Activated T-helper 17 cell treated with anti-CD3 and anti-CD28 coated beads, Interleukin-2, amount 50 U/mL, for 72 hours (primary cell): ENCODE data around the gene MCOLN3. TPM values are rescaled to one million over a fixed set of nuclear protein-coding genes. Genes with fewer than 3 reads are reported as not detected.

ENCODE experiments used
- ATAC-seq: fragments of 150-1000 bp; cut with Tn5 transposase; replicated peaks from 2 replicates; pipeline ENCODE4 v1.10.0; 2021; ENCODE audit warnings: mild to moderate bottlenecking, moderate library complexity
- H3K27ac Mint-ChIP-seq: one replicate; pipeline ENCODE4 v1.8.0; 2022; ENCODE audit warnings: mixed read lengths
- H3K27me3 Mint-ChIP-seq: one replicate; pipeline ENCODE4 v1.8.0; 2022; ENCODE audit warnings: mixed read lengths
- H3K36me3 Mint-ChIP-seq: one replicate; pipeline ENCODE4 v1.8.0; 2022; ENCODE audit warnings: low read depth, mild to moderate bottlenecking, mixed read lengths
- H3K4me1 Mint-ChIP-seq: one replicate; pipeline ENCODE4 v1.8.0; 2022; ENCODE audit warnings: mixed read lengths
- H3K4me3 Mint-ChIP-seq: one replicate; pipeline ENCODE4 v1.8.0; 2022; ENCODE audit warnings: mild to moderate bottlenecking, mixed read lengths
- H3K9me3 Mint-ChIP-seq: one replicate; pipeline ENCODE4 v1.8.0; 2022; ENCODE audit warnings: mixed read lengths
- total RNA-seq, 2 donors: library from RNA; stranded (reverse); gene quantifications; one replicate each; pipeline ENCODE4 v1.2.3, GENCODE V29; 2022

MCOLN3 gene
- total RNA-seq, 2 donors from 2014 or later: 0.43 to 0.90 TPM

- Mint-ChIP-seq H3K27ac (peak overlapping the region; percentile 81), H3K4me3 (peak overlapping the region; percentile 78), H3K4me1 (peaks cover 12% of the 10 kb centered on the region), H3K9me3 (no peaks in the 10 kb centered on the region), H3K36me3 (no peaks in the 10 kb centered on the region), H3K27me3 (peaks cover 20% of the 10 kb centered on the region)
- ATAC-seq: peak; percentile 100
Observed at GRCh38 chr1:85061711-85062424, 13.6 kb upstream of the MCOLN3 start.

- Mint-ChIP-seq H3K9me3 (no peaks in the 10 kb centered on the region), H3K4me1 (peaks cover 12% of the 10 kb centered on the region), H3K36me3 (no peaks in the 10 kb centered on the region), H3K27ac (no peak overlapping the region), H3K4me3 (no peak overlapping the region), H3K27me3 (peaks cover 16% of the 10 kb centered on the region)
- ATAC-seq: no peak
Observed at GRCh38 chr1:85060038-85060437, 11.7 kb upstream of the MCOLN3 start.

GRCh38 chr1:85059563-85059962, 11.3 kb upstream of the MCOLN3 start:
- Mint-ChIP-seq H3K27me3 (peaks cover 21% of the 10 kb centered on the region), H3K4me3 (no peak overlapping the region), H3K9me3 (no peaks in the 10 kb centered on the region), H3K4me1 (peaks cover 12% of the 10 kb centered on the region), H3K27ac (no peak overlapping the region), H3K36me3 (no peaks in the 10 kb centered on the region)
- ATAC-seq: no peak

GRCh38 chr1:85058786-85059185, 10.5 kb upstream of the MCOLN3 start:
- Mint-ChIP-seq H3K4me3 (no peak overlapping the region), H3K27ac (no peak overlapping the region), H3K36me3 (no peaks in the 10 kb centered on the region), H3K4me1 (peaks cover 12% of the 10 kb centered on the region), H3K9me3 (no peaks in the 10 kb centered on the region), H3K27me3 (peaks cover 21% of the 10 kb centered on the region)
- no peak for ATAC-seq

- Mint-ChIP-seq H3K36me3 (no peaks in the 10 kb centered on the region), H3K4me3 (no peak overlapping the region), H3K27me3 (peaks cover 21% of the 10 kb centered on the region), H3K9me3 (no peaks in the 10 kb centered on the region), H3K4me1 (peaks cover 12% of the 10 kb centered on the region), H3K27ac (no peak overlapping the region)
- ATAC-seq: no peak
Observed at GRCh38 chr1:85058311-85058710, 10.0 kb upstream of the MCOLN3 start.

GRCh38 chr1:85054664-85055063, 6.4 kb upstream of the MCOLN3 start:
- Mint-ChIP-seq H3K27me3 (peaks cover 14% of the 10 kb centered on the region), H3K9me3 (no peaks in the 10 kb centered on the region), H3K4me1 (peaks cover 8% of the 10 kb centered on the region), H3K36me3 (no peaks in the 10 kb centered on the region), H3K27ac (no peak overlapping the region), H3K4me3 (no peak overlapping the region)
- ATAC-seq: no peak

- Mint-ChIP-seq H3K4me1 (peaks cover 12% of the 10 kb centered on the region), H3K4me3 (peak overlapping the region; percentile 69), H3K27ac (no peak overlapping the region), H3K9me3 (no peaks in the 10 kb centered on the region), H3K27me3 (peaks cover 36% of the 10 kb centered on the region), H3K36me3 (no peaks in the 10 kb centered on the region)
- ATAC-seq: no peak
Observed at GRCh38 chr1:85049735-85050166, 1.5 kb upstream of the MCOLN3 start.

GRCh38 chr1:85047472-85048295, 616 bp downstream of the MCOLN3 start:
- ATAC-seq: peak; percentile 66
- Mint-ChIP-seq H3K27me3 (peaks cover 34% of the 10 kb centered on the region), H3K4me3 (peak overlapping the region; percentile 46), H3K36me3 (no peaks in the 10 kb centered on the region), H3K27ac (no peak overlapping the region), H3K4me1 (peaks cover 12% of the 10 kb centered on the region), H3K9me3 (no peaks in the 10 kb centered on the region)

GRCh38 chr1:85047144-85047471, 1.2 kb downstream of the MCOLN3 start:
- H3K36me3 Mint-ChIP-seq: no peaks in the 10 kb centered on the region
- H3K9me3 Mint-ChIP-seq: no peaks in the 10 kb centered on the region
- ATAC-seq: no peak
- H3K27me3 Mint-ChIP-seq: peaks cover 34% of the 10 kb centered on the region
- peak overlapping the region; percentile 46 for H3K4me3 Mint-ChIP-seq
- no peak overlapping the region for H3K27ac Mint-ChIP-seq
- H3K4me1 Mint-ChIP-seq: peaks cover 12% of the 10 kb centered on the region

GRCh38 chr1:85042413-85042812, 5.9 kb downstream of the MCOLN3 start:
- Mint-ChIP-seq H3K4me1 (no peaks in the 10 kb centered on the region), H3K27me3 (peaks cover 29% of the 10 kb centered on the region), H3K27ac (no peak overlapping the region), H3K36me3 (no peaks in the 10 kb centered on the region), H3K4me3 (no peak overlapping the region), H3K9me3 (no peaks in the 10 kb centered on the region)
- ATAC-seq: no peak

- no peaks in the 10 kb centered on the region for H3K4me1 Mint-ChIP-seq
- no peak overlapping the region for H3K4me3 Mint-ChIP-seq
- H3K36me3 Mint-ChIP-seq: no peaks in the 10 kb centered on the region
- ATAC-seq: no peak
- no peaks in the 10 kb centered on the region for H3K9me3 Mint-ChIP-seq
- H3K27me3 Mint-ChIP-seq: peaks cover 24% of the 10 kb centered on the region
- no peak overlapping the region for H3K27ac Mint-ChIP-seq
Observed at GRCh38 chr1:85041793-85042192, 6.5 kb downstream of the MCOLN3 start.

GRCh38 chr1:85033221-85033620, 15.1 kb downstream of the MCOLN3 start:
- no peaks in the 10 kb centered on the region for H3K9me3 Mint-ChIP-seq
- peaks cover 11% of the 10 kb centered on the region for H3K27me3 Mint-ChIP-seq
- ATAC-seq: no peak
- H3K36me3 Mint-ChIP-seq: no peaks in the 10 kb centered on the region
- H3K4me3 Mint-ChIP-seq: no peak overlapping the region
- no peaks in the 10 kb centered on the region for H3K4me1 Mint-ChIP-seq
- H3K27ac Mint-ChIP-seq: no peak overlapping the region

GRCh38 chr1:85030536-85030935, 17.8 kb downstream of the MCOLN3 start:
- Mint-ChIP-seq H3K27ac (no peak overlapping the region), H3K36me3 (no peaks in the 10 kb centered on the region), H3K27me3 (peaks cover 4% of the 10 kb centered on the region), H3K4me3 (no peak overlapping the region), H3K4me1 (peaks cover 9% of the 10 kb centered on the region), H3K9me3 (no peaks in the 10 kb centered on the region)
- no peak for ATAC-seq

GRCh38 chr1:85028151-85028550, 20.1 kb downstream of the MCOLN3 start:
- H3K9me3 Mint-ChIP-seq: no peaks in the 10 kb centered on the region
- H3K4me1 Mint-ChIP-seq: peaks cover 9% of the 10 kb centered on the region
- no peaks in the 10 kb centered on the region for H3K36me3 Mint-ChIP-seq
- H3K27me3 Mint-ChIP-seq: peaks cover 4% of the 10 kb centered on the region
- no peak for ATAC-seq
- H3K27ac Mint-ChIP-seq: no peak overlapping the region
- H3K4me3 Mint-ChIP-seq: no peak overlapping the region
